Motor neuron (in vitro differentiated cells): ENCODE data around the gene MTFP1. TPM values are rescaled to one million over a fixed set of nuclear protein-coding genes. Genes with fewer than 3 reads are reported as not detected.
"Not testable (repeated sequence)": the region's sequence is repeated elsewhere in the genome, so short reads cannot be mapped to it uniquely, and the experiment has no call there.

Experiments
- ATAC-seq, 8 experiments: fragments of 200-7000 bp; cut with Tn5 transposase; replicated peaks in 6 of 8; 2 replicates each; pipeline ENCODE4 v1.8.0; 2021; ENCODE audit warnings: mild to moderate bottlenecking in 8 of 8, moderate library complexity in 8 of 8
- H3K27ac ChIP-seq, 2 donors: fragments of 250-450 bp; sonication (Bioruptor Pico); 2 replicates each; pipeline ENCODE4 v1.9.0; 2021; ENCODE audit warnings: antibody characterized with exemption in 2 of 2, mild to moderate bottlenecking in 2 of 2, moderate library complexity in 1 of 2
- H3K4me1 ChIP-seq, 2 donors: fragments of 250-450 bp; sonication (Bioruptor Pico); replicated peaks in 1 of 2; 2 replicates each; pipeline ENCODE4 v1.6.1; 2021; ENCODE audit warnings: antibody characterized with exemption in 2 of 2, mild to moderate bottlenecking in 2 of 2, moderate library complexity in 1 of 2
- H3K4me3 ChIP-seq, 5 donors: fragments of 250-450 bp; sonication (Bioruptor Pico); 2 replicates each; pipeline ENCODE4 v1.9.0; 2021; ENCODE audit warnings: antibody characterized with exemption in 5 of 5, mild to moderate bottlenecking in 5 of 5, moderate library complexity in 4 of 5
- WGBS, 10 experiments: fragments of 450-650 bp; shearing (Covaris generic); methylation state at CpG; one replicate each; pipeline ENCODE4 v1.0.0; 2022; 5-methylcytosine and 5-hydroxymethylcytosine counted together
- in situ Hi-C, 9 experiments: fragments of 400-800 bp; cut with MboI; loops; one replicate each; pipeline ENCODE4 v1.15.0; 2021; ENCODE audit warnings: low sequenced_read_pairs in 9 of 9, low pct_unique_long_range_greater_than_20kb in 2 of 9; ENCODE audit not compliant: unreplicated experiment in 9 of 9
- total RNA-seq, 8 experiments: library from RNA; unstranded; fragments of 300-600 nt; gene quantifications; 2 replicates each; pipeline versions ENCODE4 v1.2.3 to v1.2.4, GENCODE V29; 2022

The MTFP1 gene
- total RNA-seq, 8 experiments from 2014 or later: 4.2 to 36.6 (median 20.4) TPM

DNA sequence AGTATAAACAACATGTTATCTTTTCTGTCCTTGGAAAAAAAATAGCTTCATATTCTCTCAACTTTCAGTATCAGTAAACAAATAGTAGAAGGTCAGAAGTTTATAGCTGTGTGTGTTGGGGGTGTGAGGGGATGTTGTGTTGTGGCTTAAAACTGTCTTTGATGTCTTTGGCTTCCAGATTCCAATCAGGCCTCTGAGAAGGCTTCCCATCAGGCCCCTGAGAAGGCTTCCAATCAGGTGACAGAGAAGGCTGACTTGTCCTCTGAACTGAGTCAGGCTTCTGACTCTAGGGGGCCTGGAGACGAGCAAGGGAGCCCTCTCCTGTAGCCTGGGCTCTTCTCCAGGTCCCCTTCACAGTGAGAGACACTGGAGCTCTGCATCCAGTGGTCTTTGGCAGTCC is 9.3 kb downstream of the MTFP1 start:
- in situ Hi-C loops: no loop called here
- peak in 1 of 8 experiments; percentile 15 for ATAC-seq
- H3K4me1 ChIP-seq: no peaks in the 10 kb centered on the region
- 0 to 80% (median 40%) methylated on average over 1 of the region's 1 CpG; no CpG with 5 or more reads in 6 of the 10 experiments for WGBS, 10 experiments
- no peak overlapping the region for H3K27ac ChIP-seq
- H3K4me3 ChIP-seq: no peak overlapping the region

DNA sequence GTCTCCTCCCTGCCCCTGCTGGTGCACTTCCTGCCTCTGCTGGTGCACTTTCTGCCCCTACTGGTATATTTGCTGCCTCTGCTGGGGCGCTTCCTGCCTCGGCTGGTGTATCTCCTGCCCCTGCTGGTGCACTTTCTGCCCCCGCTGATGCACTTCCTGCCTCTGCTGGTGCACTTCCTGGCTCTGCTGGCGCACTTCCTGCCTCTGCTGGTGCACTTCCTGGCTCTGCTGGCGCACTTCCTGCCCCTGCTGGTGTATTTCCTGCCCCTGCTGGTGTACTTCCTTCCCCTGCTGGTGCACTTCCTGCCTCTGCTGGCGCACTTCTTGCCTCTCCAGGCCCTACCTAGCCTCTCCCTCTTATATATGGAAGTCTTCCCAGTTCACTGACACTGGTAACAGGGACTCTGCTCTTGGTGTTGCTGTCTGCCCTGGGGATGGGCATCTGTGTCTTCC is 10.1 kb downstream of the MTFP1 start:
- no peaks in the 10 kb centered on the region for H3K4me1 ChIP-seq
- in situ Hi-C loops: no loop called here
- no peak overlapping the region for H3K27ac ChIP-seq
- H3K4me3 ChIP-seq: no peak overlapping the region
- peak in 1 of 8 experiments; percentile 38 for ATAC-seq
- 58 to 100% (median 90%) methylated on average over 2 to 5 of the region's 6 CpGs; no CpG with 5 or more reads in 4 of the 10 experiments for WGBS, 10 experiments

DNA sequence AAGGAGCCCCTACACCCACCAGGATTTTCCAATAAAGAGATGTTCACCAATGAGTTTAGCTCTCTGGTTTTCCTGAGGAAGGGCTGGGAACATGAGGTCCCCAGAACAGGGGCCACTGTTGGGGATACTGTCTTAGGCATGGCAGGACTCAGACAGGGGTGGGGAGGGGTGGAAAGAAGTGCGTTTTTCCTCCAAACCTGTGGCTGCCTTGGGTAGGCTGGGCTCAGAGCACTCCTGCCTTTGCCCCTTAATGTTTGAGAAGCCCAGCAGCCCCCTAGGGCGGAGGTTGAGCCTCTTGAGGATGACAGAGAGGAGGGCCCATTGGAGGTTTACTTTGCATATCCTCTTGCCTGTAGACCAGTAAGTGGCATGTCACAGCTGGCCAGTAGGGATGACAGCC is 10.6 kb downstream of the MTFP1 start:
- 50 to 83% (median 80%) methylated on average over 1 of the region's 2 CpGs; no CpG with 5 or more reads in 7 of the 10 experiments for WGBS, 10 experiments
- H3K27ac ChIP-seq: no peak overlapping the region
- H3K4me1 ChIP-seq: no peaks in the 10 kb centered on the region
- in situ Hi-C loops: no loop called here
- H3K4me3 ChIP-seq: no peak overlapping the region
- ATAC-seq: no peak

DNA sequence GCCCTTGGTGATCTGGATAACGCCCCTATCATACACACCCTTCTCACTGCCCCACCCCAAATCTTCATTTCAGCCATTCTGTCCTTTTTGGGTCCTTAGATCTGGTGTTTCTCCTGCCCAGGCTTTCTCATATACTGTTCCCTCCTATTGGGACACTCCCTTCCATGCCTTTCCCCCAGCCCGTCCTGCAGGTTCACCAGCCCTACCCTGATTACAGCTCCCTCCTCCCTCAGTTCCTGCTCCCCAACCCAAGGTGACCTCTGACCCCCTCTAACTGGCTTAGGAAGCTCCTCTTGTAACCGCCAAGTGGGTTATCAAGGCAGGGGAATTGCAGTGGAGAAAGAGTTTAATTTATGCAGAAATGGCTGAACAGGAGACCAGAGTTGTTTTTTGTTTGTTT is 13.0 kb downstream of the MTFP1 start:
- no peak for ATAC-seq
- in situ Hi-C loops: no loop called here
- 0 to 100% (median 80%) methylated on average over 1 to 2 of the region's 3 CpGs; no CpG with 5 or more reads in 3 of the 10 experiments for WGBS, 10 experiments

DNA sequence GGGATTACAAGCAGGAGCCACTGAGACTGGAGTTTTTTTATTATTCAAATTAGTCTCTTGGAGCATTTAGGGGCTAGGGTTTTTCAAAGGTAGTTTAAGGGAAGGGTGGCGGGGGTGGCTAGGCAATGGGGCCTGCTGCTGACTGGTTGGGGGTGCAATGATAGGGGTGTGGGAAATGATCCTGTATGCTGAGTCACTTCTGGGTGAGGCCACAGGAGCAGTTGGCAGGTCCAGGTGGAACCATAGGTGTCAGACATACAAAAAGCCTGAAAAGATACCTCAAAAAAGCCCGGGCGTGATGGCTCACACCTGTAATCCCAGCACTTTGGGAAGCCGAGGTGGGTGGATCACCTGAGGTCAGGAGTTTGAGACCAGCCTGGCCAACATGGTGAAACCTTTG is 13.7 kb downstream of the MTFP1 start:
- H3K27ac ChIP-seq: no peak overlapping the region
- in situ Hi-C loops: no loop called here
- H3K4me3 ChIP-seq: no peak overlapping the region
- 100% methylated on average over 1 to 3 of the region's 4 CpGs; no CpG with 5 or more reads in 8 of the 10 experiments for WGBS, 10 experiments
- no peak for ATAC-seq
- H3K4me1 ChIP-seq: no peaks in the 10 kb centered on the region

More for the DNA sequence above, 13.0 kb downstream of the MTFP1 start:
- Histone ChIP-seq H3K27ac (no peak overlapping the region), H3K4me3 (no peak overlapping the region), H3K4me1 (no peaks in the 10 kb centered on the region)

DNA sequence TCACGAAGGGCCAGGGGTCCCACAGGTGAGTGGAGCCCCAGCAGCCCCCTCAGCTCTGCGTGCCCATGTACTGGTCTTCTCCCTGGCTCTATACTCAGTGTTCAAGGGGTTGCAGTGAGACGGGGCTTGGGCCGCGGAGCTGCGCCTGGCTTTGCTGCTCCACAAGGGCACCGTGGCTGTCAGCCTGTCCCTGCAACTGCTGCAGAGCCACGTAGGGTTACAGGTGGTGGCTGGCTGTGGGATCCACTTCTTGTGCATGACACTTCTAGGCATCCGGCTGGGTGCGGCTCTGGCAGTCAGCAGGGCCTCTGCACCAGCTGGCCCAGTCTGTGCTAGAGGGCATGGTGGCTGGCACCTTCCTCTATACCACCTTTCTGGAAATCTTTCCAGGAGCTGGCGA is 14.3 kb downstream of the MTFP1 start:
- peaks cover 0 to 2% of the 10 kb centered on the region in 2 donors for H3K4me1 ChIP-seq
- 0 to 100% (median 90%) methylated on average over 1 to 4 of the region's 11 CpGs; no CpG with 5 or more reads in 5 of the 10 experiments for WGBS, 10 experiments
- no peak overlapping the region for H3K27ac ChIP-seq
- in situ Hi-C loops: no loop called here
- ATAC-seq: no peak
- no peak overlapping the region for H3K4me3 ChIP-seq

DNA sequence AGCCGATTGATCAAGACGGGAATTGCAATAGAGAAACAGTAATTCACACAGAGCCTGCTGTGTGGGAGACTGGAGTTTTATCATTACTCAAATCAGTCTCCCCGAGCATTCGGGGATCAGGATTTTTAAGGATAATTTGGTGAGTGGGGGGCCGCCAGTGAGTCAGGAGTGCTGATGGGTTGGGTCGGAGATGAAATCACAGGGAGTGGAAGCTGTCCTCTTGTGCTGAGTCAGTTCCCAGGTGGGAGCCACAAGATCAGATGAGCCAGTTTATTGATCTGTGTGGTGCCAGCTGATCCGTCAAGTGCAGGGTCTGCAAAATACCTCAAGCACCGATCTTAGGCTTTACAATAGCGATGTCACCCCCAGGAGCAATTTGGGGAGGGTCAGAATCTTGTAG is 15.5 kb downstream of the MTFP1 start:
- ATAC-seq: peak in 3 of 8 experiments; percentile 23 to 44 (median 29)
- WGBS, 10 experiments: 30 to 90% (median 63%) methylated on average over 1 to 7 of the region's 9 CpGs; no CpG with 5 or more reads in 2 of the 10 experiments
- peaks cover 9 to 11% of the 10 kb centered on the region in 2 donors for H3K4me1 ChIP-seq
- H3K4me3 ChIP-seq: no peak overlapping the region
- in situ Hi-C loops: no loop called here
- H3K27ac ChIP-seq: no peak overlapping the region

DNA sequence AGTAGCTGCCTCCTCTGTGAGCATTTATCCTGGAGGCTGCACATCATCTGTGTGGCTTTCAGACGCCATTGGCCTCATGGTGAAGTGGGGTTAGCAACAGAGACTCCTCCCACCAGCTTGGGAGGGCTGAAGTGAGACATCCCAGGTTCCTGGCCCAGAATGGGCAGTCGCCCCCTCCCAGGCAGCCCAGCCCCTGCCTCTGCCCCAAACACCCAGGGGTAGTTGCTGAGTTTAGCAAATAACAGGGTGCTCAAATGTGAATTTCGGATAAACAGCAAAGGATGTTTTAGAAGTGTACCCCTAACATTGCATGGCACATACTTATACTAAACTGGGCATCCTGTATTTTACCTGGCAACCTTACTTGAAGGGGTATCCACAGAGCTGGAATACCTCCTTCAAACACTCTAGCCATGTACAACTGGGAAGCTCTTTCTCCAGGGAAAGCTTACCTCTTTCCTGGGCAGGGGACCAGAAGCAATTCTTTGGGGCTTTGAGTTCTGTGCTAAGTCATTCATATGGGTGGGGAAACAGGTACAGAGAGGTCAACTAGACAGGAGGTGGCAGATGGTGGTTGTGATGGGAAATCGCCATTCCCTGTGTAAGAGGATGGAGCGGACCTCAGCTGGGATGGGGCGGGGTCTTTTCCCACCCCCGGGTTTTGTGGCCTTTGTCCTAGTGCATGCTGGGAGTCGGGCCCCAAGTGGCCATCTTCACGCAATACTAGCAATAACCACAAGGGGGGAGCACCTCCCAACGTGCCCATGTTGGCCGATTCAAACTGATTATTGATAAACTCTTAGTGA is 19.3 kb downstream of the MTFP1 start:
- Histone ChIP-seq H3K4me3 (no peak overlapping the region), H3K27ac (no peak overlapping the region), H3K4me1 (peaks cover 9 to 11% of the 10 kb centered on the region in 2 donors)
- 0 to 100% (median 7%) methylated on average over 1 to 6 of the region's 11 CpGs; no CpG with 5 or more reads in 5 of the 10 experiments for WGBS, 10 experiments
- in situ Hi-C loops: no loop called here
- peak; percentile 42 to 78 (median 66) for ATAC-seq

DNA sequence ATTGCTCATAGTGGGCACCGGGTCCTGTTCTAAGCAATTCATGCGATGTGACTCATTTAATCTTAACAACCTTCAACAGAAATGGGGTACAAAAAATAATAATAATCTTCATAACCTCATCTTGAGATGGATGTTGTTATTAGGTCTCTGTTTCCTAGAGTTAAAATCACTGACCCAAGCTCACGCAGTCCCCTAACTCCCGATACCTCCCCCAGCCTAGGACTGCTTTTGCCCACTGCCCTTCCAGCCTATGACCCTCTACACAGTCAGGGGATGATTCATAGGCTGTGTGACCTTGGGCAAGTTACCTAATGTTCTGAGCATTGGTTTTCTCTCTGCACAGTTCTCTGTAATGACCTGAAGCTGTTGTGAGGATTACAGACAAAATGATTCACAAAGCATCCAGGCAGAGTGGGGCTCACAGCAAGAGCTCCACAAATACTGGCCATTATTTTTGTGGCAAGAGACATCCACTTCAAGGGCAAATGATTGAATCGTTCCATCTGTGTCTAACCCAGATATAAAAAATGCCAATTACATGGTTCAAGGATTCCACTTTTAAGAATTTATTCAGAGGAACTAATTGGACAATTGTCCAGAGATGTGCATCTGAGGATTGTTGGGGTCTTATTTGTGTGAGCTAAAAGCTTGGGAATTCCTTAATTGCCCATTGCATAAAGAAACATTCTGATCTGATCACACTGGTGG is 20.0 kb downstream of the MTFP1 start:
- WGBS, 10 experiments: 23 to 81% (median 50%) methylated on average over 1 to 5 of the region's 5 CpGs; no CpG with 5 or more reads in 3 of the 10 experiments
- in situ Hi-C loops: no loop called here
- ATAC-seq: peak in 4 of 8 experiments; percentile 3 to 29 (median 22)
- H3K4me3 ChIP-seq: no peak overlapping the region
- peaks cover 9 to 11% of the 10 kb centered on the region in 2 donors for H3K4me1 ChIP-seq
- no peak overlapping the region for H3K27ac ChIP-seq

DNA sequence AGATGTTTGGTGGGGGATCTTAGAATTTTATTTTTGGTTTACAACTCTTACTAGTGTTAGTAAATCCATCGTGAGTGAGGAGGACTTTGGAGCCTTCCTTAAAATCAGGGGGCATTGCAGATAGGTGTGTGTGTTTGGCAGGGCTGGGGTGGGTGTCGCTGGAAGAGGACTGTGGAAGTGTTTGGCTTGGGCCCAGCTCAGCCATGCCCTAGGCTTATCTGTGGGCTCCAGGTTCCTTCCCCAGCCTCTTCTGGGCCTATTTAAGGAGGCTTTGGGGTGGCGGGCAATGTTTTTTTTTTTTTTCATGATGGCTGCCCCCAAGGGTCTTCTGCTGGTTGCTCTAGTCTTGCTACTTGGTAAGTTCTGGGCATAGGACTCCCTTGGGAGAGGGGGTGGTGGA is 22.1 kb downstream of the MTFP1 start:
- 22 to 86% (median 80%) methylated on average over 1 of the region's 3 CpGs; no CpG with 5 or more reads in 7 of the 10 experiments for WGBS, 10 experiments
- no peak for ATAC-seq
- in situ Hi-C loops: no loop called here
- Histone ChIP-seq H3K27ac (no peak overlapping the region), H3K4me3 (no peak overlapping the region), H3K4me1 (peaks cover 9 to 11% of the 10 kb centered on the region in 2 donors)

DNA sequence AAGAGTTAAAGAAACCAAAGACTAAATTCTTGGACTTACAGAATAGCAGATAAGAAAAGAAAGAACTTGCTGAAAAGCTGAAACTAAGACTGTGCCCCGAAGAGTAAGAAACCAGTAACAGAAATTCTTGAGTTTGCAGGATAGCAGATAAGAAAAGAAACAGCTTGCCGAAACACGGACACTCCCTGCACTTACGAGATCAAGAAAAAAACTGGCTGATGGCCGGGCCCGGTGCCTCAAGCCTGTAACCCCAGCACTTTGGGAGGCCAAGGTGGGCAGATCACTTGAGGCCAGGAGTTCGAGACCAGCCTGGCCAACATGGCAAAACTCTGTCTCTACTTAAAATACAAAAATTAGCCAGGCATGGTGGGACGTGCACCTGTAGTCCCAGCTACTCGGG is 25.9 kb downstream of the MTFP1 start:
- H3K4me1 ChIP-seq, ATAC-seq, H3K4me3 ChIP-seq, in situ Hi-C loops, H3K27ac ChIP-seq: not testable (repeated sequence)
- WGBS, 10 experiments: 28 to 90% (median 68%) methylated on average over 2 to 8 of the region's 9 CpGs; no CpG with 5 or more reads in 1 of the 10 experiments

DNA sequence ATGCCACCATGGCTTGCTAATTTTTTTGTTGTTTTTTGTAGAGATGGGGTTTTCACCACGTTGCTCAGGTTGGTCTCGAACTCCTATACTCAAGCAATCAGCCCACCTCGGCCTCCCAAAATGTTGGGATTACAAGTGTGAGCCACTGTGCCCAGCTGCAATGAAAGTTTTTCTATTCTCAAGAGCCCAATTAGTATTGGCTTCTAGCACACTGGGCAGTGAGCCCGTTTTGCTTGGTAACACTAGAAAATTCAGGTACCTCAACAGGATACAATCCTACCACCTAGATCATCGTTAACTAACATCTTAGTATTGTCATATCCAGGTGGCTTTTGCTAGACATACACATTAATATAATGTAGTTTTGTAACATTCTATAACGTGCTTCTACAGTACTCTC is 27.3 kb downstream of the MTFP1 start:
- Histone ChIP-seq H3K4me3 (no peak overlapping the region), H3K4me1 (no peaks in the 10 kb centered on the region), H3K27ac (no peak overlapping the region)
- WGBS, 10 experiments: 0 to 86% (median 73%) methylated on average over 1 to 5 of the region's 6 CpGs; no CpG with 5 or more reads in 1 of the 10 experiments
- in situ Hi-C loops: no loop called here
- no peak for ATAC-seq
